ENCODE results near the gene THOC1.

Gene THOC1

GRCh38 chr18:285817-286216, 18.0 kb upstream of the THOC1 start:
- Histone ChIP-seq H3K27me3 (ENCODE audit: low read depth, low read length) (no peaks in the 10 kb centered on the region; the same call in 1 of the 2 replicates), H3K4me2 (ENCODE audit: low read length) (no peak overlapping the region), H3K9me3 (ENCODE audit: insufficient read depth, low read length) (no peaks in the 10 kb centered on the region), H3K79me2 (ENCODE audit: low read length) (no peaks in the 10 kb centered on the region), H3K9ac (ENCODE audit: low read length) (no peak overlapping the region), H3K4me1 (ENCODE audit: low read length) (no peaks in the 10 kb centered on the region), H3K4me3 (ENCODE audit: low read length) (no peak overlapping the region), H4K20me1 (ENCODE audit: insufficient read depth, low read length) (no peaks in the 10 kb centered on the region), H3K27ac (ENCODE audit: low read length) (no peak overlapping the region), H2AFZ (ENCODE audit: low read depth, low read length) (no peak overlapping the region), H3K36me3 (replicated peaks; ENCODE audit: low read depth, low read length) (no peaks in the 10 kb centered on the region)
- TF ChIP-seq EZH2phosphoT487 (IDR thresholded peaks at IDR 0.05; ENCODE audit: low read depth) (no peak), CTCF (IDR thresholded peaks at IDR 0.05; ENCODE audit: low read depth, low read length) (no peak)

- H3K36me3 ChIP-seq (replicated peaks; ENCODE audit: low read depth, low read length) = no peaks in the 10 kb centered on the region
- no peaks in the 10 kb centered on the region for H3K4me1 ChIP-seq (ENCODE audit: low read length)
- H4K20me1 ChIP-seq (ENCODE audit: insufficient read depth, low read length) = no peaks in the 10 kb centered on the region
- no peak overlapping the region for H3K9ac ChIP-seq (ENCODE audit: low read length)
- no peak overlapping the region for H2AFZ ChIP-seq (ENCODE audit: low read depth, low read length)
- no peaks in the 10 kb centered on the region for H3K79me2 ChIP-seq (ENCODE audit: low read length)
- TF ChIP-seq EZH2phosphoT487 (IDR thresholded peaks at IDR 0.05; ENCODE audit: low read depth) (no peak), CTCF (IDR thresholded peaks at IDR 0.05; ENCODE audit: low read depth, low read length) (no peak)
- H3K9me3 ChIP-seq (ENCODE audit: insufficient read depth, low read length) = no peaks in the 10 kb centered on the region
- H3K4me3 ChIP-seq (ENCODE audit: low read length) = no peak overlapping the region
- H3K27ac ChIP-seq (ENCODE audit: low read length) = no peak overlapping the region
- H3K4me2 ChIP-seq (ENCODE audit: low read length) = no peak overlapping the region
- H3K27me3 ChIP-seq (ENCODE audit: low read depth, low read length) = no peaks in the 10 kb centered on the region
Observed at GRCh38 chr18:275486-275885, 7.6 kb upstream of the THOC1 start.

GRCh38 chr18:274313-274712, 6.5 kb upstream of the THOC1 start:
- Histone ChIP-seq H3K4me2 (ENCODE audit: low read length) (no peak overlapping the region), H3K79me2 (ENCODE audit: low read length) (no peaks in the 10 kb centered on the region), H3K27ac (ENCODE audit: low read length) (no peak overlapping the region), H3K4me1 (ENCODE audit: low read length) (peaks cover 3% of the 10 kb centered on the region), H3K9ac (ENCODE audit: low read length) (no peak overlapping the region), H3K9me3 (ENCODE audit: insufficient read depth, low read length) (no peaks in the 10 kb centered on the region), H2AFZ (ENCODE audit: low read depth, low read length) (no peak overlapping the region), H3K4me3 (ENCODE audit: low read length) (no peak overlapping the region), H3K27me3 (ENCODE audit: low read depth, low read length) (no peaks in the 10 kb centered on the region), H4K20me1 (ENCODE audit: insufficient read depth, low read length) (no peaks in the 10 kb centered on the region), H3K36me3 (replicated peaks; ENCODE audit: low read depth, low read length) (no peaks in the 10 kb centered on the region)
- TF ChIP-seq EZH2phosphoT487 (IDR thresholded peaks at IDR 0.05; ENCODE audit: low read depth) = no peak
- no peak for TF ChIP-seq CTCF (IDR thresholded peaks at IDR 0.05; ENCODE audit: low read depth, low read length)

GRCh38 chr18:273525-273924, 5.7 kb upstream of the THOC1 start:
- Histone ChIP-seq H3K4me1 (ENCODE audit: low read length) (peaks cover 9% of the 10 kb centered on the region), H3K4me3 (ENCODE audit: low read length) (no peak overlapping the region), H3K9me3 (ENCODE audit: insufficient read depth, low read length) (no peaks in the 10 kb centered on the region), H3K79me2 (ENCODE audit: low read length) (peaks cover 6% of the 10 kb centered on the region), H4K20me1 (ENCODE audit: insufficient read depth, low read length) (no peaks in the 10 kb centered on the region), H3K9ac (ENCODE audit: low read length) (no peak overlapping the region), H3K4me2 (ENCODE audit: low read length) (no peak overlapping the region), H3K27ac (ENCODE audit: low read length) (no peak overlapping the region), H2AFZ (ENCODE audit: low read depth, low read length) (no peak overlapping the region), H3K27me3 (ENCODE audit: low read depth, low read length) (no peaks in the 10 kb centered on the region), H3K36me3 (replicated peaks; ENCODE audit: low read depth, low read length) (no peaks in the 10 kb centered on the region)
- TF ChIP-seq CTCF (IDR thresholded peaks at IDR 0.05; ENCODE audit: low read depth, low read length) (no peak), EZH2phosphoT487 (IDR thresholded peaks at IDR 0.05; ENCODE audit: low read depth) (no peak)
